ENCODE data around the gene GABBR2.

The GABBR2 gene

DNA sequence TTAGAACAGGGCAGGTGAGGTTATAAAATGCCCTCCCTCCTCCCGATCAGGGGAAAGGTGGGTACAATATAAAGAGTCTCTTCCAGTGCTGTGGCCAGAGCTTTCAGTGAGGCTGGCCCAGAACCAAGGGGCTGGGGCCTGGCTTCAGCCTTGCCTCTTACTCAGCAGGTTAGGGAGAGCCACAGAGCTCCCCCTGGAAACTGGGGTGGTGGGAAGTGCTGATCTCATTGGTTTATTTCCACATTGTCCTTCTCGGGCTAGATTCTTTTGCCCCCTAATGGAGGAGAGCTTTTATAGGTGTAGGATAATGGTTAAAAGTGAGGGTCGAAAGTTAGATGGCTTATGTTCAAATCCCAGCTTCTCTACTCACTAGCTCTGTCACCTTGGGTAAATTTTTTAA, 266.6 kb downstream of the GABBR2 start:
- Mint-ChIP-seq H3K9me3 (no peaks in the 10 kb centered on the region), H3K4me1 (no peaks in the 10 kb centered on the region), H3K27me3 (ENCODE audit: low read depth) (peaks cover 15% of the 10 kb centered on the region), H3K4me3 (no peak overlapping the region), H3K27ac (no peak overlapping the region), H3K36me3 (ENCODE audit: low read depth) (no peaks in the 10 kb centered on the region)
- TF ChIP-seq, protein P1, sequence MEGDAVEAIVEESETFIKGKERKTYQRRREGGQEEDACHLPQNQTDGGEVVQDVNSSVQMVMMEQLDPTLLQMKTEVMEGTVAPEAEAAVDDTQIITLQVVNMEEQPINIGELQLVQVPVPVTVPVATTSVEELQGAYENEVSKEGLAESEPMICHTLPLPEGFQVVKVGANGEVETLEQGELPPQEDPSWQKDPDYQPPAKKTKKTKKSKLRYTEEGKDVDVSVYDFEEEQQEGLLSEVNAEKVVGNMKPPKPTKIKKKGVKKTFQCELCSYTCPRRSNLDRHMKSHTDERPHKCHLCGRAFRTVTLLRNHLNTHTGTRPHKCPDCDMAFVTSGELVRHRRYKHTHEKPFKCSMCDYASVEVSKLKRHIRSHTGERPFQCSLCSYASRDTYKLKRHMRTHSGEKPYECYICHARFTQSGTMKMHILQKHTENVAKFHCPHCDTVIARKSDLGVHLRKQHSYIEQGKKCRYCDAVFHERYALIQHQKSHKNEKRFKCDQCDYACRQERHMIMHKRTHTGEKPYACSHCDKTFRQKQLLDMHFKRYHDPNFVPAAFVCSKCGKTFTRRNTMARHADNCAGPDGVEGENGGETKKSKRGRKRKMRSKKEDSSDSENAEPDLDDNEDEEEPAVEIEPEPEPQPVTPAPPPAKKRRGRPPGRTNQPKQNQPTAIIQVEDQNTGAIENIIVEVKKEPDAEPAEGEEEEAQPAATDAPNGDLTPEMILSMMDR (IDR thresholded peaks at IDR 0.05; ENCODE audit: unreplicated experiment in 3 of 3) = no peak

DNA sequence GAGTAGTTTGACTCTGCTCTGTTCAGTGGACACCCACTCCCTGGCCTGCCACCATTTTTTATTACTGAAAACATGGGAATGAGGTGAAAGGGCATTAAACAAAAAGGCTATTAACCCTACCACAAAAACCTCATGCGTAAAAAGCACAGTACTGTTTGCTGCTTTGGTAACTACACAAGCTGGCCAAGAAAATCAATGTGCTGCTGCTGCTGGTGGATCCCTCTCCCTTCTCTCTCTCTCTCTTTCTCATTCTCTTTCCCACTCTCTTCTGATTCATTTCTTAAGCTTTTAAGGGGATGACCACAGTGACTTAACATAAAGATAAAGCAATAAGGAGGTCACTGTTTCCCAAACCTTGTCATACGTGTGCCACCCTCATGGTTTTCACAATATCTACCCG, 270.1 kb downstream of the GABBR2 start:
- Mint-ChIP-seq H3K36me3 (ENCODE audit: low read depth) (no peaks in the 10 kb centered on the region), H3K9me3 (no peaks in the 10 kb centered on the region), H3K4me1 (no peaks in the 10 kb centered on the region), H3K27ac (no peak overlapping the region), H3K27me3 (ENCODE audit: low read depth) (peaks cover 2% of the 10 kb centered on the region), H3K4me3 (no peak overlapping the region)
- TF ChIP-seq, protein P1 (IDR thresholded peaks at IDR 0.05; ENCODE audit: unreplicated experiment in 3 of 3) = no peak

DNA sequence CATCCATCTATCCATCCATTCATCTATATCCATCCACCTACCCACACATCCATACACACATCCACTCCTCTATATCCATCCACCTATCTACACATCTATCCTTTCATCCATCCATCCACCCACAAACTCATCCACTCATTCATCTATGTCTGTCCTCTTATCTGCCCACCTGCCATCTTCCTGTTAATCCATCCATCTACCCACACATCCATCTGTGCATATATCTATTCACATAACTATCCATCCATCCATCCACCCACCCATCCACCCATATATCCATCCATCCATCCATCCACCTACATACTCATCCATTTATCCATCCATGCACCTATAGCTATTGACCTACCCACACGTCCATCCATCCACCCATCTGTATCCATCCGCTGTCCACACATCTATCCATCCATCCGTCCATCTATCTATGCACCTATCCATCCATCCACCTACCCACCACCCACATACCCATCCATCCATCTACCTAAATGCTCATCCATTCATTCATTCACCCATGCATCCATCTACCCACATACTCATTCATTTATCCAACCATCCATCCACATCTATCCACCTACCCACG, 271.2 kb downstream of the GABBR2 start:
- no peak overlapping the region for H3K4me3 Mint-ChIP-seq
- no peaks in the 10 kb centered on the region for H3K36me3 Mint-ChIP-seq (ENCODE audit: low read depth)
- TF ChIP-seq, protein P1 (IDR thresholded peaks at IDR 0.05; ENCODE audit: unreplicated experiment in 3 of 3) = no peak
- no peaks in the 10 kb centered on the region for H3K27me3 Mint-ChIP-seq (ENCODE audit: low read depth)
- H3K4me1 Mint-ChIP-seq = no peaks in the 10 kb centered on the region
- H3K9me3 Mint-ChIP-seq = no peaks in the 10 kb centered on the region
- H3K27ac Mint-ChIP-seq = no peak overlapping the region

DNA sequence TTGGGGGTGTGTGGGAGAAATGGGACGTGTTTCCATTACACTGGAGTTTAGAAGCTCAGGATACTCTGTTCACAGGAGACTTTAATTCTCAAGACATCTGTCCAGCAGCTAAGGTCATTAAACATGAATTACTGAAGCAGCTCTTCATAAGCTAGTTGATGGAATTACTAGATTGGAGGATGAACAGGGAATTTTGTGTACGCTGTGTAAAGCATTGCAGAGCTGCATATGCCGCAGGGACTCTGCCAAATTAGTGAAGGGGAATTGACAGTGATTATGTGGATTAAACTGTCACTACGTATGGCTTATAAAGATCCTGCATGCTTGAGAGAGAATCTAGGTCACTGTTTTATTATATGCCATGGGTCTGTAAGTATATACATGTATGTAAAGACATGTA, 275.8 kb downstream of the GABBR2 start:
- TF ChIP-seq, protein P1 (IDR thresholded peaks at IDR 0.05; ENCODE audit: unreplicated experiment in 3 of 3) = no peak
- Mint-ChIP-seq H3K27ac (no peak overlapping the region), H3K9me3 (no peaks in the 10 kb centered on the region), H3K27me3 (ENCODE audit: low read depth) (peaks cover 7% of the 10 kb centered on the region), H3K4me1 (no peaks in the 10 kb centered on the region), H3K36me3 (ENCODE audit: low read depth) (no peaks in the 10 kb centered on the region), H3K4me3 (no peak overlapping the region)

DNA sequence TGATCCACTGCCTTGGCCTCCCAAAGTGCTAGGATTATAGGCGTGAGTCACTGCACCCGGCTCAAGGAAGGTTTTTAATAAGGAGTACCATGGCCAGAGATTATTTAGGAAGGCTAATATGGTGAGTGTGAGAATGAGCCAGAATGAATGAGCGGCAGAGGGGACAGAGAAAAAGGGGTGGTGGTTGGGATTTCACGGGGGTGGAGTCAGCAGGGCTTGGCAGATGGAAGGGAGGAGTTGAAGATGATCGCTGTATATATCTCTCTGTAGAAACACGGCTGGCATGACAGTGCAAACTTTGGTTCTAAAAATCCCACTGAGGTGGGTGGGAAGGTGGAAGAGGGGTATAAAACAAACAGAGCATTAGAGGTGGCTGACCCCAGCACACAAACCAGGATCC, 276.6 kb downstream of the GABBR2 start:
- Mint-ChIP-seq H3K27ac (no peak overlapping the region), H3K4me3 (no peak overlapping the region), H3K9me3 (no peaks in the 10 kb centered on the region), H3K4me1 (no peaks in the 10 kb centered on the region), H3K36me3 (ENCODE audit: low read depth) (no peaks in the 10 kb centered on the region), H3K27me3 (ENCODE audit: low read depth) (peaks cover 7% of the 10 kb centered on the region)
- TF ChIP-seq, protein P1 (IDR thresholded peaks at IDR 0.05; ENCODE audit: unreplicated experiment in 3 of 3) = no peak

DNA sequence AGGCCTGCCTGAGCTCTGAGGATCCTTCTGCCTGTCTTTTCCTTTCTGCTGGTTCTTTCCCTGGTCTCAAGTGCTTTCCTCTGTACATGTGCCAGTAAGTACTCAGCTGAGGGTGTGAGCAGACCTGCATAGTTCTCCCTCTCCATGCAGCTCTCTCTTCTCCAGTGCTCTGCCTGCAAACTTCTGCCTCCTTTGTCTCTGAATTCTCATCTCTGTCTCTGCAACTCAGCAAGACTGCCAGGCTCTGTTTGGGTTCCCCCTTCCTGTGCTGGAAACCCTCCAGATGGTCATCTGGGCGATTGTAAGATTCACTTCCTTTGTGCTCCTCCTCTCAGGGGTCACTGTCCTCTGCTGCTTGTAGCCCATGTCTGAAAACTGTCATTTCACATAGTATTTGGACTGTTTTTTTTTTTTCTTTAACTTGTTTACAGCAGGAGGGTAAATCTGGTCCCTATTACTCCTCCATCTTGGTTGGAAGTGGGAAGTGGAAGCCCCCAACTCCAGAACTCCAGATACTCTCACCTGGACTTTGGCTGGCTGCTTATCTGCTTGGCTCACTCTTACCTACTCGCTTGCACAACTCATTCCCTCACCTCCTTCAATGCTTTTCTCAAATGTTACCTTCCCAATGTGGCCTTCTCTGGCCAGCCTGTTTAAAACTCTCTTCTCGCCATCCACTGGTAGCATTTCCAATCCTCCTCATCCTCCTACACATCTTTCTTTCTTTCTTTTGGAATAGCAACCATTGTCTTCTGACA, 278.0 kb downstream of the GABBR2 start:
- Mint-ChIP-seq H3K27ac (no peak overlapping the region), H3K4me3 (no peak overlapping the region), H3K4me1 (no peaks in the 10 kb centered on the region), H3K9me3 (no peaks in the 10 kb centered on the region), H3K36me3 (ENCODE audit: low read depth) (no peaks in the 10 kb centered on the region), H3K27me3 (ENCODE audit: low read depth) (peaks cover 8% of the 10 kb centered on the region)
- TF ChIP-seq, protein P1 (IDR thresholded peaks at IDR 0.05; ENCODE audit: unreplicated experiment in 3 of 3) = no peak
